GM12801 (cell line): ENCODE results near the gene ADAMTS10.

Experiments
- CTCF ChIP-seq: IDR thresholded peaks from one replicate; pipeline ENCODE4 v1.5.1; 2011; ENCODE audit warnings: control low read depth; ENCODE audit not compliant: insufficient read length; ENCODE audit errors: extremely low read depth

ADAMTS10 gene

GRCh38 chr19:8610936-8611300, 403 bp upstream of the ADAMTS10 start:
- no peak for TF ChIP-seq CTCF

GRCh38 chr19:8609279-8610040, 1.1 kb downstream of the ADAMTS10 start:
- TF ChIP-seq CTCF, result no peak

GRCh38 chr19:8608941-8609278, 1.6 kb downstream of the ADAMTS10 start:
- TF ChIP-seq CTCF, result no peak

- no peak for TF ChIP-seq CTCF
Observed at GRCh38 chr19:8607386-8607785, 3.1 kb downstream of the ADAMTS10 start.

- no peak for TF ChIP-seq CTCF
Observed at GRCh38 chr19:8605514-8605913, 5.0 kb downstream of the ADAMTS10 start.

- TF ChIP-seq CTCF, result no peak
Observed at GRCh38 chr19:8601796-8602195, 8.7 kb downstream of the ADAMTS10 start.

- TF ChIP-seq CTCF, result no peak
Observed at GRCh38 chr19:8600816-8601215, 9.7 kb downstream of the ADAMTS10 start.
